Hematopoietic multipotent progenitor cell treated with erythropoietin and hydrocortisone succinate and interleukin-3 and kit ligand, for 17 days (in vitro differentiated cells): Measurements from ENCODE around the gene KRTAP20-2.

Source experiments
- DNase-seq: peaks from one replicate; pipeline ENCODE4 v3.0.0-alpha.2; 2015; ENCODE audit warnings: low spot score

KRTAP20-2 gene

DNA sequence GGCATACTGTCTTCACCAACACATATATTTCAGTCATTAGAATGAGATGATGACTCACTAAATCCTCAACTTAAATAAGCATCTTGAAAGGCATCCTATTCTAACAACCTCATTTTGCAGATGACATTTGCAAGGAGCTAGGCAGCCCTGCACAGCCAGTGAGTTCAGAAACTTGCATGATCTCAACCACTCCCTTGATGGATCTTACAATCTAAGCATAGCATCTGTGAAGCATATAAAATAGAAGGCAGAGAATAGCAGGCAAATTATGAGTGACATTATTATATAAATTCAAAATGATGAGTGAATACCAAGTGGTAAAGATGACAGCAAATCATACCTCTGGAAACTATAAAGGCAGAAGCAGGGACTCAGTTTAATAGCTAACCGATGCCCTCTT is 39.3 kb downstream of the KRTAP20-2 start:
- DNase-seq, result no peak

DNA sequence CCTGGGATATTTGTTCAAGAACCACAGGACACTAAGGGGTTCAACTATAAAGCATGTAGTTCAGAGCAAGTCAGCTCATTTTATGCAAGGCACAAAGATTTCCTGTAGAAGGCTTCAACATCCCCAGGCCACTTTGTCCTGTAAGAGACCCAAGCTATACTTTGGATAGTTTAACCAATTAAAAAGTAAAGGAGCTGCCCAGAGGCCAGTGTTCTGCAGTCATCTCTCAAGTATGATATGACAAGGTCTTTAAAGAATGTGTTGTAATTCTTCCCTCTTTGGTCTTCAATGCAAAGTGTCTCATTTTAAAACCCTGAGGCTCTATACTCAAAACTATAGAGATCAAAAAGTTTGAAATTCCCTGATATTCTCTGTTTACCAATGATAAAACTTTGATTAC is 41.7 kb downstream of the KRTAP20-2 start:
- no peak for DNase-seq

DNA sequence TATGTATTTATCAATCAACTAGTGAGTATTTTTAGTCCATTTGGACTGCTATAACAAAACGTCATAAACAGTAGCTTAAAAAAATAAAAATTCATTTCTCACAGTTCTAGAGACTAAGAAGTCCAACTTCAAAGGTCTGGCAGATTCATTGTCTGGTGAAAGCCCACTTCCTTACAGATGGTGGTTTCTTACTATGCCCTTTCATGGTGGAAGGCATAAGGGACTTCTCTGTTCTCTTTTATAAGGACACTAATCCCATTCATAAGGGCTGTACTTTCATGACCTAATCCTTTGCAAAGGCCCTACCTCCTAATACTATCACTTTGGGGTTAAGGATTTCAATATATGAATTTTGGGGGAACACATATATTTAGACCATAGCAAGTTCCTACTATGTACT is 45.6 kb downstream of the KRTAP20-2 start:
- no peak for DNase-seq

DNA sequence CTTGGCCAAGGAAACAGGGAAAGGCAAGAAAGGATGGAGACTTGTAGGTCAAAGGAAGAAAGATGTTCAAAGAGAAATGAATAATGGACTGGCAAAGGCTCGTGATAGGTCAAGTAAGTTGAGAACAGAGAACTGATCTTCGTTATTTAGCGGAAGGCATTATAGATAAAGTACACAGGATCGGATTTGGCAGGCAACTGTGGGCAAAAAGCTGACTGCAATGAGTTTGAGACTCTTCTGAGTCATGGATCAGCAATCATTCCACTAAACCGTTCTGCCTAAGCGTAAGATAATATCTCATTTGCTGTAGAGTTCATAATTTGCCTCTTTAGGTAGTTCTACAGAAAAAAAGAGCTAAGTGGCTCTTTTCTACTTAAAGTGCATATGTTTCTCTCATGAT is 49.5 kb downstream of the KRTAP20-2 start:
- no peak for DNase-seq
